ENCODE measurements around the gene DUS2.
"Not testable (repeated sequence)": the region's sequence is repeated elsewhere in the genome, so short reads cannot be mapped to it uniquely, and the experiment has no call there.

Gene DUS2

GRCh38 chr16:67998779-67999688 lies 24.1 kb upstream of the DUS2 start, which contains the start of gene DPEP2:
Gene DPEP2, minus strand, starts transcription at chr16:67999484. Its CDS starts 6,272 bp downstream, at chr16:67993212.
- DNase-seq (ENCODE audit: low spot score) = not testable (repeated sequence)

GRCh38 chr16:67999985-68000384 lies 23.1 kb upstream of the DUS2 start:
- no peak for DNase-seq (ENCODE audit: low spot score)

DNA sequence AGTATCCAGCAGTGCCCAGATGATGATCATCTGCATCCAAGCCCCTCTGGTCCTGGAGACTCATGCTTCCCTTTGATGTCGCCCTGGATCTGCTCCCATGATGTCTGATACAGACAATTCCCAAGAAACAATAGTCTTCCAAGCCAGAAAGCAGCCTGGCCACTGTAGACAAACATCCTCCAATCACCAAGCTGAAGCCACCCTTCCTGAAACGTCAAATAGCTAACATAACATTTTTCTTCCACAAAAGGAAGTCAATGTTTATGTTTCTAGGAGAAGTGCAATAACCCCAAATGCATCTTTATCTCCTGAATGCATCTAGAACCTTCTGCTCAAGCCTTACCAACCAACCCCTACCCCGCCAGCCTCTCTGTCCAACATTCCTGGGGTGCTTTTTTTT lies 22.6 kb upstream of the DUS2 start:
- no peak for DNase-seq (ENCODE audit: low spot score)

GRCh38 chr16:68003031-68003430 lies 20.1 kb upstream of the DUS2 start:
- no peak for DNase-seq (ENCODE audit: low spot score)

- no peak for DNase-seq (ENCODE audit: low spot score)
These were observed 17.9 kb upstream of the DUS2 start for GRCh38 chr16:68005211-68005610.

DNA sequence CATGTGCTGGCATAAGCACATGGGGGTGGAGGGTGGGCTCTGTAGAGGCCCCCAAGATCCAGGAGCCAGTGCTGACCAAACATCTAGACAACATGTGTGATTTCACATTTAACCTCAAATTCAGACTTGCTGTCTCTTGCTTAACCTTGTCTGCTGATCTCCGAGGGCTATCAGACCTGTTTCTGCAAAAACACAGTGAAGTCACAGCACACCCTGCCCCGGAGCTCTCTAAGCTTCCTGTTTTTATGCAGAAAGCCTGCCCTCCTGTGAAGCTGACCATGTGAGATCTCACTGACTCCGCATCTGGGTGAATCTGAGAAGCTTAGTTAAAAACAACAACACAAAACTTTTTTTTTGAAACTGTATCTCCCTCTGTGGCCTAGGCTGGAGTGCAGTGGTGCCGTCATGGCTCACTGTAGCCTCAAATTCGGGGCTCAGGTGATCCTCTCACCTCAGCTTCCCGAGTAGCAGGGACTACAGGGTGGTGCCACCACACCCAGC lies 17.2 kb upstream of the DUS2 start:
- DNase-seq (ENCODE audit: low spot score) = no peak

GRCh38 chr16:68009157-68009735 lies 13.8 kb upstream of the DUS2 start:
- no peak for DNase-seq (ENCODE audit: low spot score)

GRCh38 chr16:68009872-68010271 lies 13.2 kb upstream of the DUS2 start:
- DNase-seq (ENCODE audit: low spot score) = not testable (repeated sequence)

- DNase-seq (ENCODE audit: low spot score) = no peak
These were observed 9.6 kb upstream of the DUS2 start for GRCh38 chr16:68013440-68013839.

DNA sequence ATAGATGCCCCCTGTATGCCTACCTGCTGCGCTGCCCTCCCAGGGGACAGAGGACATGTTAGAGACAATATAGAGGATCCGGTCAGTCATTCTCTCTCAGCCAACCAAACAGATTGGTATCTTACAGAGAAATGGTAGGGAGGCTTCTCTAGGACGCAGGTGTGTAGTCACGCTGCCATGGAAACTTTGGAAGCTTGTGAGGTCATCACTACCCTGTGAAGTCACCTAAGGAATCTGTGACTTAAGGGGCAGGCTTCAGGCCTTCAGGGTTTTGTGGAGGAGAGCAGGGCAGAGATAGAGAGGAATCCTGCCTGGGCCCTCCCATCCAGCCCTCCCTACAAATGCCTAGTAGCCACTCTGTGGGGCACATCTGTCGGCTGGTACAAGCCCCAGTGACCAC lies 7.4 kb upstream of the DUS2 start, which contains the start of gene DPEP2NB:
Gene DPEP2NB, minus strand, starts transcription at position 231 of the 400 bp plus-strand sequence. Its CDS starts 141 bp downstream, at position 90.
- no peak for DNase-seq (ENCODE audit: low spot score)

DNA sequence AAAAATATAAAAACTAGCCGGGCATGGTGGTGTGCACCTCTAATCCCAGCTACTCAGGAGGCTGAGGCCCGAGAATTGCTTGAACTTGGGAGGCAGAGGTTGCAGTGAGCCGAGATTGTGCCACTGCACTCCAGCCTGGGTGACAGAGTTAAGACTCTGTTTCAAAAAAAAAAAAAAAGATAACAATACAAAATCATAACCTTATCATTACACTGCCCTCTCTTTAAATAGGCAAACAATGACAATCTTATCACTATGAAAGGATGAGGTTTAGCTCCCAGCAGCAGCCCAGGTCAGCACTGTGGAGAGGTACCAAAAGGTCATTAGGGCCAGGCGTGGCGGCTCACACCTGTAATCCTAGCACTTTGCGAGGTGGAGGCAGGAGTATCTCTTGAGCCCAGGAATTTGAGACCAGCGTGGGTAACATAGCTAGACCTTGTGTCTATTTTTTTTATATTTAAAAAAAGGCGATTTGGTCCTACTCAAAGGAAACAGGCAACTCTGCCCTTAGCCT lies 3.9 kb upstream of the DUS2 start:
- no peak for DNase-seq (ENCODE audit: low spot score)

DNA sequence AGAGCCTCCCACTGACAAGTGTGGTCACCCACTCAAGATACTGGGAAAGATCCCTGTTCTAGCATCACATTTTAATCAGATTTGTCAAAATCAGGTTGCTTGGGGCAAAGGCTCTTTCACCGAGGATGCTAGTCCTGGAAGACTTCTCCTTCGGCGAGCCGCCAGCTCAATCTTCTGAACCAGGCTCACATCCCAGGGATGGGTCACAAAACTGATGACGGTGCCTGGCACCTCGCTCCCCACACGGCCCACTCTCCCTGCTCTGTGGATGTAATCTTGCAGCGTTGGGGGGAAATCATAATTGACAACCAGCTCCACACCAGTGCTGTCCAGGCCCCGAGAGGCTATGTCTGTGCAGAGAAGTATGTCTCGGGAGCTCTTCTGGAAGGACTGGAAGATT lies 1.6 kb upstream of the DUS2 start:
- no peak for DNase-seq (ENCODE audit: low spot score)

GRCh38 chr16:68022278-68022727 lies 781 bp upstream of the DUS2 start:
- no peak for DNase-seq (ENCODE audit: low spot score)

GRCh38 chr16:68028996-68029395 lies 5.9 kb downstream of the DUS2 start:
- DNase-seq (ENCODE audit: low spot score) = no peak

DNA sequence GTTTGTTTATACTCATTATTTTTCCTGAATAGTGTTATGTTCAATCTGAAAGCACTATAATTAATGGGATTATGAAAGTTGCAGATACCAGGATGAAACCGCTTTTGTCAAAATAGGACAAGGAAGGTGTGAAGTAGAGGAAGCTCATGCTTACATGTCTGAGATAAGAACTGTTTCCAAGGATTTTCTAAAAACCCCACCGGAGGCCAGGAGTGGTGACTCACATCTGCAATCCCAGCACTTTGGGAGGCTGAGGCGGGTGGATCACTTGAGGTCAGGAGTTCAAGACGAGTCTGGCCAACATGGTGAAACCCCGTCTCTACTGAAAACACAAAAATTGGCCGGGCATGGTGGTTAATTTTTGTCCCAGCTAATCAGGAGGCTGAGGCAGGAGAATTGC lies 7.0 kb downstream of the DUS2 start:
- DNase-seq (ENCODE audit: low spot score) = not testable (repeated sequence)

DNA sequence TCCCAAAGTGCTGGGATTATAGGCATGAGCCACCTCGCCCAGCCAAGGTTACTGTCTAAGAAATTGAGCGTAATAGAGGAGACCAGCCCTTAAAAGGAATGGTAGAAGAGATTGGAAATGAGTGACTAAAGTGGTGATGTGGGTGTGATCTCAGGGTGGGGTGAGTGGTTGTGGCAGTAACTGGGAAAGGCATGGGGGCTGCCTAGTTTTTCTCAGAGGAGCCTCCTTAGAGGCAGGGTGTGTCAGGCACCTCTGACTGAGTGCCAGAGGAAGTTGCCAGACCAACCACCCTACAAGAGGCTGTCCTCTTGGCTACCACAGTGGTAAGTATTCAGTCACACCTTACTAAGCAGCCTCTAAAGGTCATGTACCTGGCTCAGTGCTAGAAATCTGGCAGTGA lies 8.9 kb downstream of the DUS2 start:
- no peak for DNase-seq (ENCODE audit: low spot score)

GRCh38 chr16:68033101-68033500 lies 10.0 kb downstream of the DUS2 start:
- DNase-seq (ENCODE audit: low spot score) = no peak

- no peak for DNase-seq (ENCODE audit: low spot score)
These were observed 12.1 kb downstream of the DUS2 start for GRCh38 chr16:68035227-68035626.

- DNase-seq (ENCODE audit: low spot score) = no peak
These were observed 14.9 kb downstream of the DUS2 start for GRCh38 chr16:68037841-68038597.

DNA sequence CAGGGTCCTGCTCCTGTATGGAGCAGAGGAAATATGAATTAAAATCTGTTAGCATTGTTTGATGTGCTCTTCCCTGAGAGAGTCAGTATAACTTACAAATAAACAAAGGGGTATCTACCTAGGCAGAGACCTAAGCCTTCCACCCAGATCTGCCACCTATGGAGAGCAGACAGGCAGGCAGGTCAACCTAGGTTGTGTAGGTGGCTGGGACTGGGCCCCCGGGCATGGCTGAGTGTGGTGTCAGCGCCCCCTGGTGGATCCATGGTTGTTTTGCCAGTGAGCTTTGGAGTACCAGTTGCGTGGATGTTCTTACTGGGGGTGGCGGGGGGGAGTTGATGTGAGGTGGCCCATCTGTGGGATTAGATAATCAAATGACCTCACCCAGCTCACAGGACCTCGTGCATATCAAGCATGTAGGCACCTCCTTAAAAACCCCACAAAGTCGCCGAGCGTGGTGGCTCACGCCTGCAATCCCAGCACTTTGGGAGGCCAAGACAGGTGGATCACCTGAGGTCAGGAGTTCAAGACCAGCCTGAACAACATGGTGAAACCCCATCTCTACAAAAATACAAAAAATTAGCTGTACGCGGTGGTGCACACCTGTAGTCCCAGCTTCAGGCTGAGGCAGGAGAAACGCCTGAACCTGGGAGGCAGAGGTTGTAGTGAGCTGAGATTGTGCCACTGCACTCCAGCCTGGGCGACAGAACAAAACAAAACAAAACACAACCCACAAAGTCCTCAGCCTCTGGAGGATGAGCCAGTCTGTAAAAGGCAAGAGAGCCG lies 17.6 kb downstream of the DUS2 start:
- DNase-seq (ENCODE audit: low spot score) = peak; percentile 81

DNA sequence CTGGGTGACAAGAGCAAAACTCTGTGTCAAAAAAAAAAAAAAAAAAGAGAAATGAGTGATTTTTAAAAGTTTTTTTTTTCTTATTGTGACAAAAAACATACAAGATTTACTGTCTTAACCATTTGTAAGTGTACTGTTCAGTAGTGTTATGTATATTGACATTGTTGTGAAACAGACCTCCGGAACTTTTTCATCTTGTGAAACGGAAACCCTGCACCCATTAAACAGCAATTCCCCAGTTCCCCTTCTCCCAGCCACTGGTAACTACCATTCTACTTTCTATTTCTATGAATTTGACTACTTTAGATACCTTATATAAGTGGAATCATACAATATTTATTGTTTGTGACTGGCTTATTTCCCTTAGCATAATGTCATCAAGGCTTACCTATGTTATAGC lies 18.7 kb downstream of the DUS2 start:
- DNase-seq (ENCODE audit: low spot score) = no peak
